ENCODE data around the gene KRT39. TPM values are rescaled to one million over a fixed set of nuclear protein-coding genes. Genes with fewer than 3 reads are reported as not detected.

Gene KRT39
- total RNA-seq (not detected), polyA plus RNA-seq (not detected)
- long read RNA-seq, donor 1, partial matches to known transcripts: 0 of 1 reads
- long read RNA-seq, donor 1, other reads (novel, unspliced or antisense): 1 of 1 reads
- long read RNA-seq, donor 2: 0 reads

DNA sequence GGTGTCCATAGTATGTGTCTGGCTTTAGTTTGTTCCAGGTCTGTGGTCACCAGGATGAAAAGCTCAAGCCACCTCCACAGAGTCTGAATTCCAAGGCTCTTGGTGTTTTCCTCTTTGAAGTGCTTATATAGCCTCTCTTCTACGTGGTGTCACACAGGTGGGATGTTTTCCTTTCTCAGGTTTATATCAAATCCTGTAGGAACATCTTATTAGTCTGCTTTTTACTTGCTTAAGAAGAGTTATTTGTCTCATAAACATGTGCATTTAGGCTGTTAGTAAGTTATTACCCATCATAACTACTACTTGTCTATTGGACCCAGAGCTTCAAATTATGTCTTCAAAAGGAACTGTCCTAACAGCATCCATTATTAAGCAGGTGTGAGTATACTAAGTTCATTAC lies at the start of gene KRT39:
Gene KRT39 (minus strand): TSS at position 101 of the 400 bp plus-strand sequence. CDS start 92 bp downstream, at position 9.
- 29 to 62% methylated on average over 1 of the region's 1 CpG for WGBS, 2 donors

DNA sequence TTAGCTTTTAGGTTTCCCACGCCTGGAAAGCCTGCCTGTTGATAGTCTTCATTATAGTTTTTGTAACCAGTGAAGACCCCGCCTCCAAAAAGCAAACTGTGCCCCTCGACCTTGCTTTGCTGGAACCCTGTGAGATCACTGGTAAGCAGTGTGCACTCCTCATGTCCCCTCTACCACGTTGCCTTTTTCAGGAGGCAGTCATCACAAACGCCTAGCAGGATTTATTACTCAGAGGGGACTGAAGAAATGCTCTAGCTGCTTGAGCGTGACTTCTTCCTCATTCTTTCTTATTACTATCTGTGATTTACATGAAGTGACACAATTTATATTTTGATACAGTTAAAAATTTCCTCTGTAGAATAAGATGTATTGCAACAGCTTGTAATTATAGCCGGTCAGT lies 48.7 kb upstream of the KRT39 start:
- H3K36me3 ChIP-seq (ENCODE audit: control insufficient read depth in 1 of 2, insufficient read depth in 2 of 2, low read length in 1 of 2): no peaks in the 10 kb centered on the region
- no peak overlapping the region for H3K27ac ChIP-seq (ENCODE audit: low read depth in 1 of 2, low read length in 2 of 2)
- peaks cover 2% of the 10 kb centered on the region for H3K9me3 ChIP-seq (ENCODE audit: control insufficient read depth, low read length)
- DNase-seq (no peak), ATAC-seq (ENCODE audit: low FRiP score) (no peak)
- no peaks in the 10 kb centered on the region for H3K4me1 ChIP-seq (ENCODE audit: control insufficient read depth in 1 of 2, insufficient read depth in 2 of 2, low read length in 2 of 2)
- intact Hi-C loops (cut with DNase I): no loop called here
- no peak overlapping the region for H3K4me3 ChIP-seq (ENCODE audit: low read length in 2 of 2)
- no peaks in the 10 kb centered on the region for H3K27me3 ChIP-seq (ENCODE audit: control insufficient read depth in 1 of 2, insufficient read depth in 2 of 2, low read length in 1 of 2)
- WGBS, 2 donors: 23 to 37% methylated on average over 7 of the region's 7 CpGs

More for the DNA sequence above, at the start of gene KRT39:
- ATAC-seq (ENCODE audit: low FRiP score): no peak
- no peak within 1 kb of the TSS for H3K27ac ChIP-seq (ENCODE audit: low read depth in 1 of 2, low read length in 2 of 2)
- H3K36me3 ChIP-seq (ENCODE audit: control insufficient read depth in 1 of 2, insufficient read depth in 2 of 2, low read length in 1 of 2): no peaks in the 10 kb centered on the region
- no peak within 1 kb of the TSS for H3K4me3 ChIP-seq (ENCODE audit: low read length in 2 of 2)
- intact Hi-C loops (cut with DNase I): no loop called here
- H3K27me3 ChIP-seq (ENCODE audit: control insufficient read depth in 1 of 2, insufficient read depth in 2 of 2, low read length in 1 of 2): no peaks in the 10 kb centered on the region
- no peaks in the 10 kb centered on the region for H3K4me1 ChIP-seq (ENCODE audit: control insufficient read depth in 1 of 2, insufficient read depth in 2 of 2, low read length in 2 of 2)
- no peak for DNase-seq
- no peaks in the 10 kb centered on the region for H3K9me3 ChIP-seq (ENCODE audit: control insufficient read depth, low read length)

GRCh38 chr17:41013606-41014005 lies 46.9 kb upstream of the KRT39 start:
- intact Hi-C loops (cut with DNase I): no loop called here
- H3K4me3 ChIP-seq (ENCODE audit: low read length in 2 of 2): no peak overlapping the region
- 4 to 5% methylated on average over 1 of the region's 1 CpG for WGBS, 2 donors
- no peaks in the 10 kb centered on the region for H3K36me3 ChIP-seq (ENCODE audit: control insufficient read depth in 1 of 2, insufficient read depth in 2 of 2, low read length in 1 of 2)
- peaks cover 2% of the 10 kb centered on the region for H3K9me3 ChIP-seq (ENCODE audit: control insufficient read depth, low read length)
- no peak overlapping the region for H3K27ac ChIP-seq (ENCODE audit: low read depth in 1 of 2, low read length in 2 of 2)
- H3K27me3 ChIP-seq (ENCODE audit: control insufficient read depth in 1 of 2, insufficient read depth in 2 of 2, low read length in 1 of 2): no peaks in the 10 kb centered on the region
- no peaks in the 10 kb centered on the region for H3K4me1 ChIP-seq (ENCODE audit: control insufficient read depth in 1 of 2, insufficient read depth in 2 of 2, low read length in 2 of 2)
- no peak for ATAC-seq (ENCODE audit: low FRiP score)
- no peak for DNase-seq

GRCh38 chr17:41013181-41013580 lies 46.4 kb upstream of the KRT39 start:
- no peaks in the 10 kb centered on the region for H3K36me3 ChIP-seq (ENCODE audit: control insufficient read depth in 1 of 2, insufficient read depth in 2 of 2, low read length in 1 of 2)
- no peaks in the 10 kb centered on the region for H3K9me3 ChIP-seq (ENCODE audit: control insufficient read depth, low read length)
- no peaks in the 10 kb centered on the region for H3K27me3 ChIP-seq (ENCODE audit: control insufficient read depth in 1 of 2, insufficient read depth in 2 of 2, low read length in 1 of 2)
- WGBS, 2 donors: 69 to 78% methylated on average over 3 of the region's 3 CpGs
- intact Hi-C loops (cut with DNase I): no loop called here
- H3K4me3 ChIP-seq (ENCODE audit: low read length in 2 of 2): no peak overlapping the region
- no peak overlapping the region for H3K27ac ChIP-seq (ENCODE audit: low read depth in 1 of 2, low read length in 2 of 2)
- DNase-seq (no peak), ATAC-seq (ENCODE audit: low FRiP score) (no peak)
- no peaks in the 10 kb centered on the region for H3K4me1 ChIP-seq (ENCODE audit: control insufficient read depth in 1 of 2, insufficient read depth in 2 of 2, low read length in 2 of 2)

DNA sequence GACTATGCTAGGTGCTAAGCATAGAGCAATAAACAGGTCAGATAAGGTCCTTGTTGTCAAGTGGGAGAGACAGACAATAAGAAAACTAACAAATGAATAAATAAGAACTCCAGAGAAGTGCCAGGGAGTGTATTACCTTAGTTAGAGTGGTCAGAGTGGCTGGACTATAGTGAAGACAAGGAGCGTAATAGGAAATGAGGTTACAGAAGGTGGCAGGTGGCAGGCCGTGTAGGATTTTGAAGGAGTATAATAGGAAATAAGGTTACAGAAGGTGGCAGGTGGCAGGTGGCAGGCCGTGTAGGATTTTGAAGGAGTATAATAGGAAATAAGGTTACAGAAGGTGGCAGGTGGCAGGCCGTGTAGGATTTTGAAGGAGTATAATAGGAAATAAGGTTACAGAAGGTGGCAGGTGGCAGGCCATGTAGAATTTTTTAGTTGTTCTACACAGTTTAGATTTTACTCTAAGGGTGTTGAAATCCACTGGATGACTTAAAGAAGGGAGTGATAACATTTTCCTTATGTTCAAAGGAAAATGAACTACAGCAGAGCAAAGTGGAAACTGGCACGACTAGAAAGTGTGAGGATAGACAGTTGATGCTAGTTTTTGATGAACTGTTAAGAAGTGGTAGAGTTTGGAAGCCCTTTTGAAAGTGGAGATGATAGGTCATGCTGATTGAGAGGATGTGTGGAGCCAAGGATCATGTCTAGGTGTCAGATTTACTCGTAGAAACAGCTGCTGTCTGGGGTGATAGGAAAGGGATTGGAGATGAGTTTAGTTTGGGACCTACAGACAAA lies 45.8 kb upstream of the KRT39 start:
- Histone ChIP-seq H3K4me1 (ENCODE audit: control insufficient read depth in 1 of 2, insufficient read depth in 2 of 2, low read length in 2 of 2) (no peaks in the 10 kb centered on the region), H3K27me3 (ENCODE audit: control insufficient read depth in 1 of 2, insufficient read depth in 2 of 2, low read length in 1 of 2) (no peaks in the 10 kb centered on the region), H3K9me3 (ENCODE audit: control insufficient read depth, low read length) (no peaks in the 10 kb centered on the region), H3K36me3 (ENCODE audit: control insufficient read depth in 1 of 2, insufficient read depth in 2 of 2, low read length in 1 of 2) (no peaks in the 10 kb centered on the region), H3K27ac (ENCODE audit: low read depth in 1 of 2, low read length in 2 of 2) (no peak overlapping the region), H3K4me3 (ENCODE audit: low read length in 2 of 2) (no peak overlapping the region)
- intact Hi-C loops (cut with DNase I): no loop called here
- ATAC-seq (ENCODE audit: low FRiP score): no peak
- DNase-seq: no peak
- whole genome bisulfite sequencing, 2 donors: 70% methylated on average over 6 of the region's 6 CpGs

DNA sequence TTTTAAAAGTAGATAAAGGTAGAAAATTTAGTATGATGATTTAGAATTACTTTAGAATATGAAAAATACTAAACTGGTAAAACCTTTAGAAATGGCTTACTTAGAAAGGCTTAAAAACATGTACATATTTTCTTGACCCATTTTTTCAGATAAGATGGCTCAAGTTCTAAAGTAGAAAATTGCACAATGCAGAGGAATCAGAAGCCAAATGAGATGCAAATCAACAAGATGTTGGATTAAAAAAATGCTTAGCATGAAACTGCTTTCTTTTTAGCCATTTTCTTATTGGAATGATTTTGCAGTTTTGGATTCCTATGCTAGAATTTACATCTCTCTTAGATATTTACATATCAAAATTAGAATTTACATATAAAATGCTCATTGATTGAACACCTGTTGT lies 43.7 kb upstream of the KRT39 start:
- no peaks in the 10 kb centered on the region for H3K27me3 ChIP-seq (ENCODE audit: control insufficient read depth in 1 of 2, insufficient read depth in 2 of 2, low read length in 1 of 2)
- H3K4me1 ChIP-seq (ENCODE audit: control insufficient read depth in 1 of 2, insufficient read depth in 2 of 2, low read length in 2 of 2): no peaks in the 10 kb centered on the region
- no peak for DNase-seq
- no peak overlapping the region for H3K27ac ChIP-seq (ENCODE audit: low read depth in 1 of 2, low read length in 2 of 2)
- intact Hi-C loops (cut with DNase I): no loop called here
- H3K9me3 ChIP-seq (ENCODE audit: control insufficient read depth, low read length): no peaks in the 10 kb centered on the region
- no peaks in the 10 kb centered on the region for H3K36me3 ChIP-seq (ENCODE audit: control insufficient read depth in 1 of 2, insufficient read depth in 2 of 2, low read length in 1 of 2)
- no peak for ATAC-seq (ENCODE audit: low FRiP score)
- no peak overlapping the region for H3K4me3 ChIP-seq (ENCODE audit: low read length in 2 of 2)

GRCh38 chr17:41009936-41010335 lies 43.2 kb upstream of the KRT39 start:
- Histone ChIP-seq H3K9me3 (ENCODE audit: control insufficient read depth, low read length) (no peaks in the 10 kb centered on the region), H3K27me3 (ENCODE audit: control insufficient read depth in 1 of 2, insufficient read depth in 2 of 2, low read length in 1 of 2) (no peaks in the 10 kb centered on the region), H3K27ac (ENCODE audit: low read depth in 1 of 2, low read length in 2 of 2) (no peak overlapping the region), H3K4me3 (ENCODE audit: low read length in 2 of 2) (no peak overlapping the region), H3K4me1 (ENCODE audit: control insufficient read depth in 1 of 2, insufficient read depth in 2 of 2, low read length in 2 of 2) (no peaks in the 10 kb centered on the region), H3K36me3 (ENCODE audit: control insufficient read depth in 1 of 2, insufficient read depth in 2 of 2, low read length in 1 of 2) (no peaks in the 10 kb centered on the region)
- WGBS, 2 donors: 79 to 85% methylated on average over 1 of the region's 1 CpG
- intact Hi-C loops (cut with DNase I): no loop called here
- no peak for ATAC-seq (ENCODE audit: low FRiP score)
- DNase-seq: no peak

GRCh38 chr17:41009301-41009760 lies 42.6 kb upstream of the KRT39 start:
- intact Hi-C loops (cut with DNase I): no loop called here
- ATAC-seq (ENCODE audit: low FRiP score): no peak
- Histone ChIP-seq H3K4me1 (ENCODE audit: control insufficient read depth in 1 of 2, insufficient read depth in 2 of 2, low read length in 2 of 2) (no peaks in the 10 kb centered on the region), H3K4me3 (ENCODE audit: low read length in 2 of 2) (no peak overlapping the region), H3K27me3 (ENCODE audit: control insufficient read depth in 1 of 2, insufficient read depth in 2 of 2, low read length in 1 of 2) (no peaks in the 10 kb centered on the region), H3K9me3 (ENCODE audit: control insufficient read depth, low read length) (no peaks in the 10 kb centered on the region), H3K36me3 (ENCODE audit: control insufficient read depth in 1 of 2, insufficient read depth in 2 of 2, low read length in 1 of 2) (no peaks in the 10 kb centered on the region), H3K27ac (ENCODE audit: low read depth in 1 of 2, low read length in 2 of 2) (no peak overlapping the region)
- DNase-seq: no peak
- 40 to 46% methylated on average over 4 of the region's 4 CpGs for WGBS, 2 donors

DNA sequence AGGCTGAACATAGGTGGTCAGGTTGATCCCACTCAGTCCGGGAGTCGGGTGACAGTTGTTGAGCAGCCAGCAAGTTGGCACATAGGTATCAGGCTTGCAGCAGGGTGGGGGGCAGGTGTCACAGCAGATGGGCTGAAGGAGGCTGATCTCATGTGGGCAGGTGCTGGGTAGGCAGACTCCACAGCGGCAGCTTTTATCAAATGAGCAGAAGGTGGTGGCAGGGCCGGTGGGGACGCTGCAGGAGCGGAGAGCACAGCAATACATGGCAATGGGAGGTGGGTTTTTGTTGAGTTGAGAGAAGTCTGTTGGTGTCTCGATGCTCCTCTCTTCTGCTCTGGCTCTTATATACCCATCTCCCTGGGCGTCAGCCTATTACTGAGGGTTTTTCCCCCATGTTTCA lies 42.1 kb upstream of the KRT39 start, which contains the start of gene KRTAP3-1:
Gene KRTAP3-1 (minus strand): TSS at position 318 of the 400 bp plus-strand sequence. CDS start 54 bp downstream, at position 264.
- Histone ChIP-seq H3K9me3 (ENCODE audit: control insufficient read depth, low read length) (no peaks in the 10 kb centered on the region), H3K36me3 (ENCODE audit: control insufficient read depth in 1 of 2, insufficient read depth in 2 of 2, low read length in 1 of 2) (no peaks in the 10 kb centered on the region), H3K27ac (ENCODE audit: low read depth in 1 of 2, low read length in 2 of 2) (no peak within 1 kb of the TSS), H3K27me3 (ENCODE audit: control insufficient read depth in 1 of 2, insufficient read depth in 2 of 2, low read length in 1 of 2) (no peaks in the 10 kb centered on the region), H3K4me3 (ENCODE audit: low read length in 2 of 2) (no peak within 1 kb of the TSS), H3K4me1 (ENCODE audit: control insufficient read depth in 1 of 2, insufficient read depth in 2 of 2, low read length in 2 of 2) (no peaks in the 10 kb centered on the region)
- intact Hi-C loops (cut with DNase I): no loop called here
- DNase-seq: no peak
- WGBS, 2 donors: 79 to 83% methylated on average over 8 of the region's 8 CpGs
- ATAC-seq (ENCODE audit: low FRiP score): no peak
